GM15510 (cell line): ENCODE data around the gene KIAA0040.
A peak's percentile ranks its signal among the peaks of the same experiment; 100 is the strongest.

Experiments used
- POLR2A ChIP-seq: IDR thresholded peaks from 3 replicates; pipeline ENCODE4 v1.6.1; 2011; ENCODE audit warnings: borderline replicate concordance; ENCODE audit not compliant: insufficient read length; ENCODE audit errors: extremely low read depth

Gene KIAA0040

GRCh38 chr1:175192630-175193526 is at the start of gene KIAA0040:
KIAA0040 (minus strand) TSS chr1:175192776; CDS start chr1:175161013, 31,763 bp downstream.
- TF ChIP-seq POLR2A, result peak; percentile 82

GRCh38 chr1:175237389-175237788 is 44.8 kb upstream of the KIAA0040 start:
- TF ChIP-seq POLR2A, result no peak

- TF ChIP-seq POLR2A, result no peak
These were observed 42.1 kb upstream of the KIAA0040 start for GRCh38 chr1:175234639-175235038.

GRCh38 chr1:175232335-175232734 is 39.8 kb upstream of the KIAA0040 start:
- TF ChIP-seq POLR2A, result no peak

- no peak for TF ChIP-seq POLR2A
These were observed 33.2 kb upstream of the KIAA0040 start for GRCh38 chr1:175225805-175226129.

- TF ChIP-seq POLR2A, result no peak
These were observed 29.8 kb upstream of the KIAA0040 start for GRCh38 chr1:175222296-175222938.

GRCh38 chr1:175221557-175222175 is 29.1 kb upstream of the KIAA0040 start:
- no peak for TF ChIP-seq POLR2A

GRCh38 chr1:175220853-175221556 is 28.4 kb upstream of the KIAA0040 start:
- TF ChIP-seq POLR2A, result no peak

- no peak for TF ChIP-seq POLR2A
These were observed 27.2 kb upstream of the KIAA0040 start for GRCh38 chr1:175219774-175220173.

- no peak for TF ChIP-seq POLR2A
These were observed 26.3 kb upstream of the KIAA0040 start for GRCh38 chr1:175218786-175219434.

- TF ChIP-seq POLR2A, result no peak
These were observed 25.4 kb upstream of the KIAA0040 start for GRCh38 chr1:175217721-175218531.

GRCh38 chr1:175216444-175216843 is 23.9 kb upstream of the KIAA0040 start:
- TF ChIP-seq POLR2A, result no peak

- TF ChIP-seq POLR2A, result no peak
These were observed 19.1 kb upstream of the KIAA0040 start for GRCh38 chr1:175211656-175212055.

GRCh38 chr1:175210744-175211143 is 18.2 kb upstream of the KIAA0040 start:
- TF ChIP-seq POLR2A, result no peak

GRCh38 chr1:175209493-175209921 is 16.9 kb upstream of the KIAA0040 start:
- no peak for TF ChIP-seq POLR2A
